HL-60 (cell line): ENCODE measurements around the gene IFI44L.

Experiments used
- GABPA ChIP-seq: IDR thresholded peaks from 2 replicates; pipeline ENCODE4 v1.6.1; 2012; ENCODE audit warnings: low read depth
- TF ChIP-seq, protein P1 (sequence below): IDR thresholded peaks from one replicate; pipeline ENCODE4 v1.5.1; 2011; ENCODE audit warnings: low read length, control low read depth, inconsistent platforms; ENCODE audit not compliant: insufficient read depth
- TF ChIP-seq, protein P2 (sequence below): IDR thresholded peaks from 2 replicates; pipeline ENCODE4 v1.6.1; 2012; ENCODE audit warnings: low read depth; ENCODE audit not compliant: insufficient replicate concordance

GRCh38 chr1:78667939-78668338 is 47.7 kb downstream of the IFI44L start:
- TF ChIP-seq, protein P1, sequence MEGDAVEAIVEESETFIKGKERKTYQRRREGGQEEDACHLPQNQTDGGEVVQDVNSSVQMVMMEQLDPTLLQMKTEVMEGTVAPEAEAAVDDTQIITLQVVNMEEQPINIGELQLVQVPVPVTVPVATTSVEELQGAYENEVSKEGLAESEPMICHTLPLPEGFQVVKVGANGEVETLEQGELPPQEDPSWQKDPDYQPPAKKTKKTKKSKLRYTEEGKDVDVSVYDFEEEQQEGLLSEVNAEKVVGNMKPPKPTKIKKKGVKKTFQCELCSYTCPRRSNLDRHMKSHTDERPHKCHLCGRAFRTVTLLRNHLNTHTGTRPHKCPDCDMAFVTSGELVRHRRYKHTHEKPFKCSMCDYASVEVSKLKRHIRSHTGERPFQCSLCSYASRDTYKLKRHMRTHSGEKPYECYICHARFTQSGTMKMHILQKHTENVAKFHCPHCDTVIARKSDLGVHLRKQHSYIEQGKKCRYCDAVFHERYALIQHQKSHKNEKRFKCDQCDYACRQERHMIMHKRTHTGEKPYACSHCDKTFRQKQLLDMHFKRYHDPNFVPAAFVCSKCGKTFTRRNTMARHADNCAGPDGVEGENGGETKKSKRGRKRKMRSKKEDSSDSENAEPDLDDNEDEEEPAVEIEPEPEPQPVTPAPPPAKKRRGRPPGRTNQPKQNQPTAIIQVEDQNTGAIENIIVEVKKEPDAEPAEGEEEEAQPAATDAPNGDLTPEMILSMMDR: no peak
- TF ChIP-seq GABPA: no peak
- TF ChIP-seq, protein P2, sequence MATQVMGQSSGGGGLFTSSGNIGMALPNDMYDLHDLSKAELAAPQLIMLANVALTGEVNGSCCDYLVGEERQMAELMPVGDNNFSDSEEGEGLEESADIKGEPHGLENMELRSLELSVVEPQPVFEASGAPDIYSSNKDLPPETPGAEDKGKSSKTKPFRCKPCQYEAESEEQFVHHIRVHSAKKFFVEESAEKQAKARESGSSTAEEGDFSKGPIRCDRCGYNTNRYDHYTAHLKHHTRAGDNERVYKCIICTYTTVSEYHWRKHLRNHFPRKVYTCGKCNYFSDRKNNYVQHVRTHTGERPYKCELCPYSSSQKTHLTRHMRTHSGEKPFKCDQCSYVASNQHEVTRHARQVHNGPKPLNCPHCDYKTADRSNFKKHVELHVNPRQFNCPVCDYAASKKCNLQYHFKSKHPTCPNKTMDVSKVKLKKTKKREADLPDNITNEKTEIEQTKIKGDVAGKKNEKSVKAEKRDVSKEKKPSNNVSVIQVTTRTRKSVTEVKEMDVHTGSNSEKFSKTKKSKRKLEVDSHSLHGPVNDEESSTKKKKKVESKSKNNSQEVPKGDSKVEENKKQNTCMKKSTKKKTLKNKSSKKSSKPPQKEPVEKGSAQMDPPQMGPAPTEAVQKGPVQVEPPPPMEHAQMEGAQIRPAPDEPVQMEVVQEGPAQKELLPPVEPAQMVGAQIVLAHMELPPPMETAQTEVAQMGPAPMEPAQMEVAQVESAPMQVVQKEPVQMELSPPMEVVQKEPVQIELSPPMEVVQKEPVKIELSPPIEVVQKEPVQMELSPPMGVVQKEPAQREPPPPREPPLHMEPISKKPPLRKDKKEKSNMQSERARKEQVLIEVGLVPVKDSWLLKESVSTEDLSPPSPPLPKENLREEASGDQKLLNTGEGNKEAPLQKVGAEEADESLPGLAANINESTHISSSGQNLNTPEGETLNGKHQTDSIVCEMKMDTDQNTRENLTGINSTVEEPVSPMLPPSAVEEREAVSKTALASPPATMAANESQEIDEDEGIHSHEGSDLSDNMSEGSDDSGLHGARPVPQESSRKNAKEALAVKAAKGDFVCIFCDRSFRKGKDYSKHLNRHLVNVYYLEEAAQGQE: no peak
